CD4-positive, alpha-beta T cell treated with Interleukin-17A for 4 hours (primary cell): ENCODE measurements around the gene CDAN1.
"Not testable (repeated sequence)": the region's sequence is repeated elsewhere in the genome, so short reads cannot be mapped to it uniquely, and the experiment has no call there.

Experiments
- DNase-seq: peaks from one replicate; pipeline ENCODE4 v3.0.0-alpha.2; 2020; ENCODE audit warnings: mixed read lengths

CDAN1 gene

GRCh38 chr15:42704492-42704926 is 32.4 kb downstream of the CDAN1 start:
- DNase-seq = peak; percentile 72

DNA sequence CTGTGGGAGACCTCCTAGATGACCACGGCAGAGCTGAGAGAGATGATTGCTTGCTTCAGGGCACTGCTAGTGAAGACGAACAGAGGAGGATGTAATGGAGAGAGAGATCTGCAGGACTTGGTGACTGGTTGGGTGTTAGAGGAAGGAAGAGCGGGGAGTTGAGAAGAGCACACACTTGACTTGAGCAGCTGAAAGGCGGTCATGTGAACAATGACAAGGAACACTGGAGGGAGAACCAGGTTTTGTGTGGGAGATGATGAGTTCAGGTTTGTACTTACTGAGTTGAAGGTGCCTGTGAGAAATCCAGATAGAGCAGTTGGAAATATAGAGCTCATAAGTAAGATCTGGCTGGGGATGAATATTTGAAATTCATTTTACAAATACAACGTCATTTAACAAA is 40.3 kb downstream of the CDAN1 start:
- DNase-seq = no peak

- DNase-seq = no peak
These were observed 41.3 kb downstream of the CDAN1 start for GRCh38 chr15:42695527-42696071.

GRCh38 chr15:42694398-42694797 is 42.5 kb downstream of the CDAN1 start:
- DNase-seq = no peak

DNA sequence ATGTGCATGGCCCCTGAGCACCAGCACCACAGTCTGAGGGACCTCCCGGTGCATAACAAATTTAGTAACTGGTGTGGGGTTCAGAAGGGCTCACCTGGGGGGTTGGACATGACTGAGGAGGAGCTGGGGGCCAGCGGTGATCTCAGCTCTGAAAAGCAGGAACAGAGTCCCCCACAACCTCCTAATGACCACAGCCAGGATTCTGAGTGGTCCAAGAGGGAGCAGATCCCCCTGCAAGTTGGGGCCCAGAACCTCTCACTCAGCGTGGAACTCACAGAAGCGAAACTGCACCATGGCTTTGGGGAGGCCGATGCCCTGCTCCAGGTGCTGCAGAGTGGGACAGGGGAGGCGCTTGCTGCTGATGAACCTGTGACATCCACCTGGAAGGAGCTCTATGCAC is 43.0 kb downstream of the CDAN1 start:
- DNase-seq = no peak

DNA sequence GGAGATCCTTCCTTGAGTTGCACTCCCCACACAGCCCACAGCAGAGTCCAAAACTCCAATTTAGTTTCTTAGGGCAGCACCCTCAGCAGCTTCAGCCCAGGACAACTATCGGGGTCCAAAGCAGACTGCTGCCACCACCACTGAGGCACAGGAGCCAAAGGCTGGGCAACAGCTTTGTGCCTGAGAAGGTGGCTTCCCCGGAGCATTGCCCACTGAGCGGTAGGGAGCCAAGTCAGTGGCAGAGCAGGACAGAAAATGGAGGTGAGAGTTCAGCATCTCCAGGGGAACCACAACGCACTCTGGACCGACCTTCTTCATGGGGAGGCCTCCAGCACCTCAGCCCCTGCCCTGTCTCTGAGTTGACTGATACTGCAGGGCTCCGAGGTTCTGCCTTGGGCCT is 43.4 kb downstream of the CDAN1 start:
- no peak for DNase-seq

DNA sequence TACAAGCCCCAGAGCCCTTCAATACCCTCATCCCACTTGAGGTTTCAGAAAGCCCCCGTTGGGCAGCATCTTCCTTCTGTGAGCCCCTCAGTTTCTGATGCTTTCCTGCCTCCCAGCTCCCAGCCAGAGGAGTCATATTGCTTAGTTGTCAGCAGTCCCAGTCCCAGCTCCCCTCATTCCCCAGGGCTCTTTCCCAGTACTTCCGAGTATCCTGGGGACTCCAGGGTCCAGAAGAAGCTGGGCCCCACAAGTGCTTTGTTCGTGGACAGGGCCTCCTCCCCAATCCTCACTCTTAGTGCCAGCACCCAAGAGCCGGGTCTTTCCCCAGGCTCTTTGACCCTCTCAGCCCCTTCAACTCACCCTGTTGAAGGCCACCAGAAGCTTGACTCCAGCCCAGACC is 43.9 kb downstream of the CDAN1 start:
- no peak for DNase-seq

DNA sequence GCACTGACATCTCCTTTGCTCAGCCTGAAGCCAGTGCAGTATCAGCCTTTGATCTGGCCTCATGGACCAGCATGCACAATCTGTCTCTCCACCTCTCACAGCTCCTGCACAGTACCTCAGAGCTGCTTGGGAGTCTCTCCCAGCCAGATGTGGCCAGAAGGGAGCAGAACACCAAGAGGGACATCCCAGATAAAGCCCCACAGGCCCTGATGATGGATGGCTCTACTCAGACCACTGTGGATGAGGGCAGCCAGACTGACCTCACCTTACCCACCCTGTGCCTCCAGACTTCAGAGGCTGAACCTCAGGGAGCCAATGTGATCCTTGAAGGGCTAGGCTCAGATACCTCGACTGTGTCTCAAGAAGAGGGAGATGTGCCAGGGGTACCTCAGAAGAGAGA is 44.4 kb downstream of the CDAN1 start:
- DNase-seq = no peak

- DNase-seq = no peak
These were observed 45.2 kb downstream of the CDAN1 start for GRCh38 chr15:42691770-42692169.

- no peak for DNase-seq
These were observed 45.6 kb downstream of the CDAN1 start for GRCh38 chr15:42691308-42691707.

- DNase-seq = no peak
These were observed 48.6 kb downstream of the CDAN1 start for GRCh38 chr15:42688301-42688700.

GRCh38 chr15:42687740-42688139 is 49.2 kb downstream of the CDAN1 start:
- DNase-seq = no peak

- DNase-seq = no peak
These were observed 50.6 kb downstream of the CDAN1 start for GRCh38 chr15:42686281-42686680.

- DNase-seq = no peak
These were observed 55.8 kb downstream of the CDAN1 start for GRCh38 chr15:42681119-42681518.

DNA sequence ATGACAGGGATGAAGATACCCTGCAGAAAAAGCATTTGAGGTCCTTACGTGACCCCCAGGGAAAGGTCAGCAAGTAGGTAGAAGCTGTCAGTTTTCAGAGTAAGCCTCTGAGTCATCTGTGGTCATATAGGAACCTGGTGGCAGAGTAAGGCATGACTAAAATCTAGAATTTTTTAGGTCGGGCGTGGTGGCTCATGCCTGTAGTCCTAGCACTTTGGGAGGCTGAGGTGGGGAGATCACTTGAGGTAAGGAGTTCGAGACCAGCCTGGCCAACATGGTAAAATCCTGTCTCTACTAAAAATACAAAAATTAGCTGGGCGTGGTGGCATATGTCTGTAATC is 56.8 kb downstream of the CDAN1 start:
- not testable (repeated sequence) for DNase-seq

- DNase-seq = no peak
These were observed 57.4 kb downstream of the CDAN1 start for GRCh38 chr15:42679285-42680141.

DNA sequence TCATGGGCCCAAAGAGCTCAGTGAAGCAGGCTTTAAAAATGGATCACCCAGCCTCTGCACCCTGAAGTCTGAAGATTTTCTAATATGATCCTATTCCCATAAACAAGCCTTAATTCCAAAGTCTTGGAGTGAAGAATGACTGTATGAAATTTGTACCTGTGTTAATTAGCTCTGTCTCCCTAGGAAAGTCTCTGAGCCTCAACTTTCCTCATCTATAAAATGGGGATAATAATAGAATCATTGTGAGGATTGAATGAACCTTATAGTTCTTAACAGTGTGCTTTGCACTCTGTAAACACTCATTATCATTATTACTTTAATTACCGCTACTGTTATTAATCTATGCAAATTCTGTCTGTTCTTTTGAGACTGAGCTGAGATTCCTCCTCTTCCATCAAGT is 61.9 kb downstream of the CDAN1 start:
- no peak for DNase-seq

DNA sequence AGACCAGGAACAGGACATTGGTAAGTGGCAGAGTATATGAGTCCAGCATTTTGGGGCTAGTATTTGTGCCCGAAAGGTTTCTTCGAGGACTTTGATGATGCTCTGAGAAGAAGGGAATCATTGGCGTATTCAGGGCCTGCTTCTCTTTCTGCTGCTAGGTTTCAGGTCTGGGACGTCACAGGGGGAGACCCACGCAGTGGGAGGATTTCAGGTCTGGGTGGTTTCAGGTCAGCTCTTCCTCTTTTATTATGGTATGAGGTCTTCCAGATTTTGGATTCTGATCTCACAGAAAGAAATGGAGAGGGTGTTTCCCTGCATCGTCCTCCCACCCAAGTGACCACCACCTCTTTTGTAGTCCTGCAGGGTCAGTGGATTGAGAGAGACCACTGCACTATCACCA is 62.5 kb downstream of the CDAN1 start:
- DNase-seq = no peak
